DND-41 (cell line): ENCODE measurements around the gene PRKG2.
A peak's percentile ranks its signal among the peaks of the same experiment; 100 is the strongest.

Experiments used
- ATAC-seq: fragments of 200-7000 bp; cut with Tn5 transposase; 3 replicates; pipeline ENCODE4 v1.9.1; 2021; ENCODE audit warnings: low read depth; ENCODE audit not compliant: insufficient read depth
- DNase-seq: peaks from one replicate; pipeline ENCODE4 v3.0.0-alpha.2; 2020
- H2AFZ ChIP-seq: 2 replicates; pipeline ENCODE4 v1.6.0; 2012; ENCODE audit warnings: low read depth, low read length
- H3K27ac ChIP-seq: 2 replicates; pipeline ENCODE4 v1.5.1; 2012; ENCODE audit warnings: low read length, inconsistent platforms
- H3K27me3 ChIP-seq: fragments of 200-600 bp; sonication (generic); 2 replicates; pipeline ENCODE4 v1.6.0; 2012; ENCODE audit warnings: low read length, mild to moderate bottlenecking, inconsistent platforms; ENCODE audit not compliant: insufficient read depth, poor library complexity
- H3K36me3 ChIP-seq: 2 replicates; pipeline ENCODE4 v1.5.1; 2012; ENCODE audit warnings: low read length, inconsistent platforms; ENCODE audit not compliant: insufficient read depth
- H3K4me1 ChIP-seq: 2 replicates; pipeline ENCODE4 v1.5.1; 2012; ENCODE audit warnings: mild to moderate bottlenecking, low read length; ENCODE audit not compliant: insufficient read depth
- H3K4me2 ChIP-seq: 2 replicates; pipeline ENCODE4 v1.6.0; 2012; ENCODE audit warnings: mild to moderate bottlenecking, moderate library complexity, low read length, inconsistent platforms; ENCODE audit not compliant: insufficient read depth
- H3K4me3 ChIP-seq, 2 experiments: fragments of 200-600 bp in 1 of 2; shearing (Covaris generic) in 1 of 2; 2 replicates each; pipeline ENCODE4 v1.5.1; 2012 to 2016; ENCODE audit warnings: inconsistent platforms in 2 of 2, low read length in 2 of 2, mild to moderate bottlenecking in 2 of 2, low read depth in 1 of 2, moderate library complexity in 1 of 2
- H3K79me2 ChIP-seq: 2 replicates; pipeline ENCODE4 v1.6.0; 2012; ENCODE audit warnings: low read length, inconsistent platforms; ENCODE audit not compliant: insufficient read depth
- H3K9ac ChIP-seq: 2 replicates; pipeline ENCODE4 v1.6.0; 2012; ENCODE audit warnings: low read depth, mild to moderate bottlenecking, inconsistent platforms, low read length, moderate library complexity
- H3K9me3 ChIP-seq: 2 replicates; pipeline ENCODE4 v1.5.1; 2012; ENCODE audit warnings: low read length, moderate library complexity, mild to moderate bottlenecking, inconsistent platforms; ENCODE audit not compliant: insufficient read depth, severe bottlenecking
- H4K20me1 ChIP-seq: 2 replicates; pipeline ENCODE4 v1.6.0; 2012; ENCODE audit warnings: low read length; ENCODE audit not compliant: insufficient read depth
- EZH2 ChIP-seq: IDR thresholded peaks from 3 replicates; pipeline ENCODE4 v1.6.1; 2012; ENCODE audit warnings: borderline replicate concordance, low read depth, mild to moderate bottlenecking, moderate library complexity, low read length, inconsistent platforms; ENCODE audit not compliant: severe bottlenecking
- TF ChIP-seq, protein P1 (sequence below): IDR thresholded peaks from 2 replicates; pipeline ENCODE4 v1.5.1; 2012; ENCODE audit warnings: borderline replicate concordance, low read length, moderate library complexity, mild to moderate bottlenecking; ENCODE audit not compliant: poor library complexity, severe bottlenecking; ENCODE audit errors: extremely low read depth

The PRKG2 gene

DNA sequence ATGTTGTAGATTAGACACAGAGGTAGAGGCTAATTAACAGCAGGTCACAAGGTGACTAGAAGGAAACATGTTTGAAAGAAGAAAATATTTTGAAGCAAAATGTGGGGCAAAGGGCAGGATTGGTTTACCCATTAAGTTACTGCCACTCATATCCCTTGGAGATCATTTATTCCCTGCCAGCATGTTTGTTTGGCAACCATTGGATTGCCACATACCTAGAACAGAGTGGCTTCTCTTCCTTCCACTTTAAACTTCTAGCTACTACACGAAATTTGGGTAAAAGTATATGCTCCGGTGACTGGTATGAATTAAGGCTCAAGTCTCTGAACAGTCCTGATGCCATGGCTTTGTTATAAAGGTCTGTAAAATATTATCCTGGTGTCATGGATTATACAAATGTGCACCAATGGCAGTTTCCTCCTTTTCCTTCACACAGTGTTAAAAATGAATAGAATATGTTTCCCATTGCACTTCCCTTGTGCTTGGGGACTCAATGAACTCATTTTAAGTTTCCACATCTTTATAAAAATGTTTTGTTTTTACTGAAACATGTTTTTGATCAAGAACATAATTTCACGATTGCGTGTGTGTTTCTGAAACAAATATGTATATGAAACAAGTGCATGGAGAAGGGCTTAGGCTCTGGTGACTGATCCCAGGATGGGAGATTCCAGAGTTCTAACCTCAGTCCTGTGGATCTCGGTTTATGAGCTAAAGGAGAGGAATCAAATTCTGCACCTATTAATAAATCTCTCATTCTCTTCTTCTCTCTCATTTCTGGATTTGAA, 172.2 kb downstream of the PRKG2 start:
- H3K36me3 ChIP-seq = no peaks in the 10 kb centered on the region
- H3K79me2 ChIP-seq = no peaks in the 10 kb centered on the region
- H3K4me3 ChIP-seq = no peak overlapping the region
- H3K27me3 ChIP-seq = peaks cover 8% of the 10 kb centered on the region
- DNase-seq (no peak), ATAC-seq (no peak)
- H3K27ac ChIP-seq = no peak overlapping the region
- H3K9ac ChIP-seq = no peak overlapping the region
- no peak overlapping the region for H2AFZ ChIP-seq
- no peaks in the 10 kb centered on the region for H4K20me1 ChIP-seq
- H3K4me1 ChIP-seq = no peaks in the 10 kb centered on the region
- H3K4me2 ChIP-seq = no peak overlapping the region
- TF ChIP-seq EZH2 = no peak
- TF ChIP-seq, protein P1, sequence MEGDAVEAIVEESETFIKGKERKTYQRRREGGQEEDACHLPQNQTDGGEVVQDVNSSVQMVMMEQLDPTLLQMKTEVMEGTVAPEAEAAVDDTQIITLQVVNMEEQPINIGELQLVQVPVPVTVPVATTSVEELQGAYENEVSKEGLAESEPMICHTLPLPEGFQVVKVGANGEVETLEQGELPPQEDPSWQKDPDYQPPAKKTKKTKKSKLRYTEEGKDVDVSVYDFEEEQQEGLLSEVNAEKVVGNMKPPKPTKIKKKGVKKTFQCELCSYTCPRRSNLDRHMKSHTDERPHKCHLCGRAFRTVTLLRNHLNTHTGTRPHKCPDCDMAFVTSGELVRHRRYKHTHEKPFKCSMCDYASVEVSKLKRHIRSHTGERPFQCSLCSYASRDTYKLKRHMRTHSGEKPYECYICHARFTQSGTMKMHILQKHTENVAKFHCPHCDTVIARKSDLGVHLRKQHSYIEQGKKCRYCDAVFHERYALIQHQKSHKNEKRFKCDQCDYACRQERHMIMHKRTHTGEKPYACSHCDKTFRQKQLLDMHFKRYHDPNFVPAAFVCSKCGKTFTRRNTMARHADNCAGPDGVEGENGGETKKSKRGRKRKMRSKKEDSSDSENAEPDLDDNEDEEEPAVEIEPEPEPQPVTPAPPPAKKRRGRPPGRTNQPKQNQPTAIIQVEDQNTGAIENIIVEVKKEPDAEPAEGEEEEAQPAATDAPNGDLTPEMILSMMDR = no peak
- no peaks in the 10 kb centered on the region for H3K9me3 ChIP-seq

DNA sequence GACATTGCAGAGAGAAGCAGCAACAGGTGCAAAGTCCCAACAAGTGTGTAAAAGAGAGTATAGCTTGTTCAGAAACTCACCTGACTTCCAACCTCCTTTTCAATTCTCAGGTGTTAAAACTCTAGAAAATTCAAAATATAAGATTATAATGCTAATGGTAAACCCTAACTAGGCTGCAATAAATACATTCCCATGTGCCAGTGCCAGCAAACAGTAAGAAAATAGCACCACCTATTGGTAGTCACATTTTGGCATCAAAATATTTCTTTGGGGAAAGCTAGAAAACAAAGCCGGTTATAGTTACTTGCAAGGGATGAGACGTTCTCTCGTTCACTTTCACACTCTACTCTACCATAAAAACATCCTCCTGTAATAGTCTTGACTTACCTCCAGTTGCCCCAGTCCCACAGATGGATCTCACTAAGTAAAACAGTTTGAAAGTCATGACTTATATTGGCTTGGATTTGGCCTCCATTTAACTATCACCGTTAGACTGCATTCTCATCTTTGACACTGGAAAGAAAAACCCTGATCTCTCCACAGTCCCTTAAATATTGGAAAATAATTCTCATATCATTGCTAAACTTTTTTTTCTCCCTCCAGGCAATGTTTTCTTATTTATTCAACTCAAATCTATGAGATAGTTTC, 174.9 kb downstream of the PRKG2 start:
- H4K20me1 ChIP-seq = no peaks in the 10 kb centered on the region
- no peak overlapping the region for H3K27ac ChIP-seq
- no peak overlapping the region for H3K4me3 ChIP-seq
- peaks cover 16% of the 10 kb centered on the region for H3K27me3 ChIP-seq
- H2AFZ ChIP-seq = no peak overlapping the region
- no peaks in the 10 kb centered on the region for H3K79me2 ChIP-seq
- peak; percentile 48; the same call in 1 of the 3 replicates for ATAC-seq
- no peaks in the 10 kb centered on the region for H3K9me3 ChIP-seq
- no peaks in the 10 kb centered on the region for H3K4me1 ChIP-seq
- H3K4me2 ChIP-seq = no peak overlapping the region
- TF ChIP-seq, protein P1 = peak; percentile 75
- TF ChIP-seq EZH2 = no peak
- H3K36me3 ChIP-seq = no peaks in the 10 kb centered on the region
- no peak for DNase-seq
- H3K9ac ChIP-seq = no peak overlapping the region

DNA sequence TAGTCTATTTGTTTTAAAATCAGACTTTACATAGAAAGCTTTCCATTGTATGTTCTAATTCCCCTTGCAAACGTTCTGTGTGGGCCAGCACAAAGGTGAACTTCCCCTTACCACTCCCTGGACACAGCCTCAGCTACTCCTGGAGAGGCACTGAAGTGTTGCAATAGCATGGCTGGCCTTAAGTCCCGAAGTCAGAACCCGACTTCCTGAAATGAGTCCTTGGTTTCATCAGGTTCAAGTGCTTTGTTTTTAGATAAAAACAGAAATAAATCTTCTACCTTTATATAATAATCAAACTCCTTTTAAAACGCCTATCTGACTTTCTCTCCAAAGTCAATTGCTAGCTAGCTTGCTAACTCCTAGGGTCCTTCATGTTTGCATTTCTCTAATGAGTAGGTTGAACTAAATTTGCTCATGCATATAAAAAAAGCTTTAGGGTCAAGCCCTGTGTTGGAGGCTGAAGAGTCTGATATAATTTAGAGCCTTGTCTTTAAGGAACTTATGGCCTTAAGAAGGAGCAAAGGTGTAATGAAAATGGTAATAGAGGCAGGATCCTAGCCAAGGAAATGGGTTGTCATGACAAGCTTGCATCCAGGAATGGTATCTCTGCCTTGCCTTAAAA, 175.6 kb downstream of the PRKG2 start:
- Histone ChIP-seq H3K36me3 (no peaks in the 10 kb centered on the region), H2AFZ (no peak overlapping the region), H3K79me2 (no peaks in the 10 kb centered on the region), H3K9ac (no peak overlapping the region), H3K27me3 (peaks cover 16% of the 10 kb centered on the region), H3K4me1 (no peaks in the 10 kb centered on the region), H3K9me3 (no peaks in the 10 kb centered on the region), H3K27ac (no peak overlapping the region), H3K4me2 (no peak overlapping the region), H3K4me3 (no peak overlapping the region), H4K20me1 (no peaks in the 10 kb centered on the region)
- ATAC-seq (no peak), DNase-seq (no peak)
- TF ChIP-seq, protein P1 = no peak
- no peak for TF ChIP-seq EZH2
